Activated CD4-positive, alpha-beta T cell treated with anti-CD3 and anti-CD28 coated beads, Interleukin-10, Interleukin-2, amounts not matched to agents 100 ng/mL and 50 ng/mL, durations not matched to agents 16 hours and 8 hours (primary cell): ENCODE data around the gene PRTFDC1.
A peak's percentile ranks its signal among the peaks of the same experiment; 100 is the strongest.
"Not testable (repeated sequence)": the region's sequence is repeated elsewhere in the genome, so short reads cannot be mapped to it uniquely, and the experiment has no call there.

ENCODE experiments used
- DNase-seq: peaks from one replicate; pipeline ENCODE4 v3.0.0-alpha.2; 2020

PRTFDC1 gene

DNA sequence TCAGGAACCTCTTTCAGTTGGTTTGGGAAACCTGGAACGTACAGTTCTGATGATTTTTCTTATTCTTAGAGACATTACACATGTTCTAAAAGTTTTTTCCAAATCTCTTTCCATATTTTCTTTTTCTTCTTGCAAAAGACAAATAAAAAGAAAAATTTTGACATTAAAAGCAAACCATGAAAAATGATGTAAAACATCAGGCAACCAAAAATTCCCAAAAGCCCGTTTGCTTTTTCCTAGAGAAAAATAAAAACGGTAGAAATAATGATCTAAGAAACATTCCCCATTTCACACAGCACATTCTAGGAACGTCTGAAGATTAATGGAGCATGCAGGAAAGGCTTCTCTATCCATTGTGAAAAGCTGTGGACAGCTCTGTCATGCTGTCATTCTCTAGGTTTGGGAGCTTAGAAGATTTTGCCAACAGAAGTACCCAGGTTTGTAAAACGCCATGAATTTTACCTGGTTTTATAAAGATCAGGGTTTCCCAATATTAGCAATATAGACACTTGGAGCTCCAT, 11.2 kb upstream of the PRTFDC1 start:
- no peak for DNase-seq

DNA sequence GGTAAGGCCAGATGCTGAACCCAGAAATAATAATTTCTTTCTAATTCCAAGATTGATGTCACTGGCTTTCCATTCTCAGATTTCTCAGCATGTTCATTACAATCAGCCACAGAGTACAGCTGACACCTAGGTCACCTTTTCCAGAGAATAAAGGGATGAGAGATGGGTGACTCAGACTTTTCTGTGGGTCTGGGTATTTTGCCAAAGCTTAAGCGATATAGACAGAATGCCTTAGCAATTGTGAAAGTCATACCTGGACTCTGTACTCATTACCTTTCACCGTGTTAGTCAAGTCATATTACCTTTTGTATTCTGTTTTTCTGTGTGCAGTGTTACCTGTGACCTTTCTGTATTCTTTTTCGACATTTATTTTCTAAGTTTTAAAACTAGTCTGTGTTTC, 10.6 kb upstream of the PRTFDC1 start:
- no peak for DNase-seq

DNA sequence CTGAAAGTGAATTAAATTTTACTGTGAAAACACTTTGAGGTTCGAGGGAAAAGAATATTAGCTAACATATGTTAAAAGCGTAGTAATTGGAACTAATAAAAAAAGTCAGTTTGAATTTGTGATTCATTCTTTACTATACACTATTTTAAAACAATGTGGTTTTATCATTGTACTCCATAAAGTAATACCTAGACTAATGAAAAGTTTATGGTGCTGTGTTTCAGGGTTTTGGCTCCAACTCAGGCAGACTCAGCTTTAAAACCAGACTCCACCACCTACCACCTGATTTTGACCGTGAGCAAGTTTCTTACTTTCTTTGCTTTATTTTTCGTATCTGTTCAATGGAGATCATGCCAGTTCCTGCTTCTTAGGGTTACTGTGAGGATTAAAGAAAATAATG, 9.2 kb upstream of the PRTFDC1 start:
- no peak for DNase-seq

DNA sequence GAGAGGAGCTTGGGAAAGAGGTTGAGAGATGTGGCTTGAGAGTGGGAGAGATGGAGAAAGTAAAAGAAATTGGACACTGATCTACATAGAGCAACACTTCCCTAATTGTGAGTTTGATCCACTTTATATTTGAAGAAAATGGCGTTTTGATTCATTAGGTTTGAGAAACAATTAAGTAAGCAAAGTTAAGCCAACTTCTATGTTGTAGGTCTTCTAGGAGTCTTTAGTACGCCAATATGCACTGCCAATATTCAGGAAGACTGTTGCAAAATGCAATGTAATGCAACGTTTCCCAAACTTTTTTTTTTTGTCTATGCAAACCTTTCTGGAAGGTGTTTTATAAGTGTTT, 7.0 kb upstream of the PRTFDC1 start:
- DNase-seq: no peak

DNA sequence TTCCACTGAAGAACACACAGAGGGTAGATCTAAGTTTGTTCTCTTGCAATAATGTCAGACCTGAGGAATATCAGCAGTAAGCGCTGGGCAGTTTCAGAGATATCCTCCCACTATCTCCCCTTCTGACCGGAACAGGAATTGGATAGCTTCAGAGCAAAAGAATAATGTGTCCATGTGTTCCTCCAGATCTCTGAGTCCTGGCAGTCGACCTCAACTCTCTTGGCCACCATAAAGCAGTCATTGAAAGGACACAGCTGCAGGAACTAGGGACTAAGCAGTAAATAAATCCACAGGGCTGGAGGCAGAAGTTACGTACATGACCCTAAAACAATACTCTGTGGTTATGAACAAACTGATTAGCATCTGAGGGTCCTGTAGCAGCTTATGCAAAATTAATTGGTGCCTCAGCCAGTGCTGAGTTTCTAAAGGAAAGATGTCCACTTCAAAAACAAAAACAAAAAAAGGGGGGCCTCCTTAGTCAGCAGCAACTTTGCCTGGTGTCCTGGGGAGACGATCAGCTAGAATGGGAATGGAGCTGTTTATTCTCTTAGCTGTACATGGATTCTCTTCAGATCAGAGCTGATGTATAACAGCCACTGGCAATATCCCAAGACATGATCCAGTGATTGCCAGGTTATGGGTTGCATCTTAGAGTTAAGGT, 6.4 kb upstream of the PRTFDC1 start:
- DNase-seq: no peak

DNA sequence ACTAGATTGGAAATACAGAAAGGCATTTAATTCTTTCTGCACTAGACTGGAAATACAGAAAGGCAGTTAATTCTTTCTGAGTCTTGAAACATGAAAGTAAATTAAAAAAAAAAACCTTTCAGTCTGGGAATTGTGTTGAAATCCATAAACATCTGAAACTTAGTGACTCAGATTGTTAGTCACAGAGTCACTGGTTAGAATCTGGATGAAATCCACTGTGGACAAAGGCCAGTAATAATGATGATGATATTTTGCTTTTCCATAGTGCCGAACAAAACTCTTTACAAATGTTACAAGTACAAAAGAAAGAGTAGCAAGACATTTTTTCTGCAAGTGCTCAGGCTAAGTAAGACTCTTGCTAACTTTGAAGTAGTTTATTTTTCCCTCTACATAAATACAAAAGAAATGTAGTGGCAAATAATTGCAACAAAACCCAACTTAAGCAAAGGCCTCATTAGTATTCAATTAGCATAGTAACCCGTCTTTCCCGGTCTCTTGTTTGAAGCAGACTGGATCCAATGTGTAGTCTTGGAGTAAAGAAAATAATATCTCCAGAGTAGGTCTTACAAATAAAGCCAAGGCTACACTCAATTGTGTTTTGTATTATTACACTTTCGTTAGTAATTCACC, 5.8 kb upstream of the PRTFDC1 start:
- no peak for DNase-seq

DNA sequence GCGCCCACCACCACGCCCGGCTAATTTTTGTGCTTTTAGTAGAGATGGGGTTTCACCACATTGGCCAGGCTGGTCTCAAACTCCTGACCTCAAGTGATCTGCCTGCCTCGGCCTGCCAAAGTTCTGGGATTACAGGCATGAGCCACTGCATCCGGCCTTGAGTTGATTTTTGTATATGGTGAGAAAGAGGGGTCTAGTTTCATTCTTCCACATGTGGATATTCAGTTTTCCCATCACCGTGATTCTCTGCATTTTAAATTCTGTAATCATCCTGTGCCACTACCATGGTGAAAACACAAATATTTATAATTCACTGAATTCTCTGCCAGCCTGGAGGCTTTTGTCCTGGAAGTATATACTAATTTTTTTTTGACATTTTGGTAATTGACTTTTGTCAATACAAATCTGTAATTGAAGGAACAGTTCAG, 5.2 kb upstream of the PRTFDC1 start:
- DNase-seq: not testable (repeated sequence)

DNA sequence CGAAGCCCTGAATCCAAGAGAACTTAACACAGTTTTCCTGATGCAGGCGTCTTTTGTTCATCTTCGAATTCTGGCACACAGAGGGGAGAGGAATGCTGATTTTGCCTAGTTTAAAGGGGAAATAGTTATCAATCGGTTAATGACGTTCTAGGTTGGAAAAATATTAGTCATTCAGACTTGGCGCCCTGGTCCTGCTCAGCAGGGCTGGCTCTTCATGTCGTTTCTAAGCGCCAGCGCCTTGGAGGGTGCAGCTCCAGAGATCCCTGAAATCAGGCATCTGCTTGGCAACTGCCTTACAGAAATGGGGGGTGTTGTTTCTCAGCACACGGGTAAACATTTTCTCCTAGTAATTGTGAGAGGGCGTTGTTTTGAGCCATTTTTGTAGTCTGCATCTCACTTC, 1.3 kb upstream of the PRTFDC1 start:
- no peak for DNase-seq

DNA sequence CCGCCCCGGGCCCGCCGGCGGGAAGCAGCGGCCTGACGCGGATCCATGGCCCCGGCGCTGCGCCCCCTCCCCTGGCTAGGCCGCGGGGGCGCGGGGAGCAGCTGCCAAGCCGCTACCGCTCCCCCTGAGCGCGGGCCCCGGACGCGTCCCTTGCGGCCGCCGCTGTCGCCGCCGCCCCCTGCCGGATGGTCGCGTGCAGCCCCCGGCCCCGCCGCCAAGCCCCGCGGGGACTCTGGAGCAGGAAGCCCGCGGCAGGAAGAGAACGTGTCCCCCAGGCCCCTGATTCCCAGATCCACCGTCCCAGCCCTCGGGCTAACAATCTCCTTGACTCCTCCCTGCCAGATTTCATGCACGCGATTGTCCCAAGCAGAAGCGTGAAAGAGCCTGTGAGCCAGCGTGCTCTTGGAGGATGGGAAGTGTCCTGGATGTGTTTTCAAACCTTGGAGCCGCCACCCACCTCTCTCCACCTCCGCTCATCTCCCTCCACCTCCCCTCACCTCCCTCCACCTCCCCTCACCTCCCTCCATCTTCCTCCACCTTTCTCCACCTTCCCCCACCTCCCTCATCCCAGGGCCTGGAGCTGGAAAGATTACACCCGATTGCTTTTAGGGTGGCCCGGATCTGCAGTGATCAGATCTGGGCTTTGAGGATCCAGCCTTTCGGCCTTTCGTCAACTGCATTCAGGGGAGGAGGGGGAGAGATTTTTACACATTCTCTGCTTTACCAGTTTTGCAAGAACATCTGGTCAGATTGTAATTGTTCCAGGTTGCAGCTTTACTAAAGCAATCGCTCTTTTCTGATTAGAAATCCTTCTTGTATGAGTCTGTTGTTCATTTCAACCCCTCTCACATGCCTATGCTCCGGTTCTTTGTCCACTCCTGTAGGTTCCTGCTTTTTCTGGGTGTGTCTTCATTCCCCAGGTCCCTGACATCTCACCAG, 570 bp upstream of the PRTFDC1 start:
- DNase-seq: peak; percentile 38

DNA sequence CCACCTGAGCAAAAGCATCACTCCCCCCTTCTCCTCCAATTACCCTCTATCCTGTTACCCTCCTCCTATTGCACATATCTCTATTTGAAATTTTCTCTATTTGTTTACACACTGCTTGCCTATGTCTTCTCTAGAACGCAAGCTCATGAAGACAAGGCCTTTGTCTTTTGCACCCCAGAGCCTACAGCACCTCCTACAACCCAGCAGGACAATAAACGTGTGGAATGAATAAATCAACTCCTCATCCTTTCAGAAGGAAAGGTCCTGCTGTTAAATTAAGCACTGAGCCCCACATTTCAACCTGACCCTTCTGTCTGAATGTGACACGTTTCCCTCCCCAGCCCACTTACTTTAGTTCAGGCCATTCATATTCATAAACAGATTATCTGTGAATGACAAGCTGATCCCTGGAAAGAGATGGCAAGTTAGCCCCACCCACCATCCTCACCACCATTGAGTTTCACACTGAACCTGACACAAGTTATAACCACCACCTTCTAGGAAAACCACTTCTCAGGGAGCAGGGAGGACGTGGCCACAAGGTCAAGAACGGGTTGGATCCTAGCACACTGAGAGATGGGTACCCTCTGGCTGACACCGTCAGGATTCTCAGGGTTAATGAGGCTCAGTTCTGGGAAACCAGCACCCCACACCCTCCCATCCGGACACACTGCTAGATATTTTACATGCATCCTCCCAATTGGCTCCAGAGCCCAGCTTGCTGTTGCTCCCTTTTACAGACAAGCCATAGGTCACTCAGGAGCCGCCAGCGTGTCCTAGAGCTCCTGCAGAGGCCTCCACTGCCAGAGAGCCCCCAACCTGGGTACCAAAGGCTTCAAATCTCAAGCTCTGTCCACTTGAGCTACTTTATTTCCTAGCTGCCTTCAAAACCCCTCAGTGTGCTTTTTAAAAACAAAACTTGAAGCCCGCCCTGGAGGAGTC, 934 bp downstream of the PRTFDC1 start:
- peak; percentile 54 for DNase-seq

DNA sequence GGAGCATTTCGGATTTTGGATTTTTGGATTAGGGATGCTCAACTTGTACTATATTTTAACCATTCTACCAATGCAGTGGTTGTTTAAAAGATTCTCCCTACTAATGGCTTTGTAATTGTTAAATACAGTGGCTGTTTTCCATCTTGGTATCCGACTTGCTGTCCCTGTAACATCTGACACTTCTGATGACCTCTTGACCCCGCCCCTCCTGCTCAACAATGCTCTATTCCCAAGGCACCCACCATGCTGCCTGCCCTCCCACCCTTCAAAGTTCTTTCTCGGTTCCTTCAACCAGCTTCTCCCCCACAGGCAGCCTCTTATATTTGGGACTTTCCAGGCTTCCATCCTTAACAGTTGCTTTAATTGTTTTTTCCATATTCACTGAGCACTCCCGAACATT, 2.0 kb downstream of the PRTFDC1 start:
- DNase-seq: no peak

DNA sequence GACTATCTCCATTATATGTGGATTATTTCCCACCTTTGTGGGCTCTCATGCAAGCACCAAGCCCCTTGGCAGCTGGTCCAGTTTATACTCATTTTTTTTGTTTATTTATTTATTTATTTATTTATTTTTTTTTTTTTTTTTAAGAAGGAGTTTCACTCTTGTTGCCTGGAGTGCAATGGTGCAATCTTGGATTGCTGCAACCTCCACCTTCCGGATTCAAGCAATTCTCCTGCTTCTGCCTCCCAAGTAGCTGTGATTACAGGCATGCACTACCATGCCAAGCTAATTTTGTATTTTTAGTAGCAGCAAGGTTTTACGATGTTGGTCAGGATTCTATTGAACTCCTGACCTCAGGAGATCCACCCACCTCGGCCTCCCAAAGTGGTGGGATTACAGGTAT, 2.8 kb downstream of the PRTFDC1 start:
- DNase-seq: no peak

DNA sequence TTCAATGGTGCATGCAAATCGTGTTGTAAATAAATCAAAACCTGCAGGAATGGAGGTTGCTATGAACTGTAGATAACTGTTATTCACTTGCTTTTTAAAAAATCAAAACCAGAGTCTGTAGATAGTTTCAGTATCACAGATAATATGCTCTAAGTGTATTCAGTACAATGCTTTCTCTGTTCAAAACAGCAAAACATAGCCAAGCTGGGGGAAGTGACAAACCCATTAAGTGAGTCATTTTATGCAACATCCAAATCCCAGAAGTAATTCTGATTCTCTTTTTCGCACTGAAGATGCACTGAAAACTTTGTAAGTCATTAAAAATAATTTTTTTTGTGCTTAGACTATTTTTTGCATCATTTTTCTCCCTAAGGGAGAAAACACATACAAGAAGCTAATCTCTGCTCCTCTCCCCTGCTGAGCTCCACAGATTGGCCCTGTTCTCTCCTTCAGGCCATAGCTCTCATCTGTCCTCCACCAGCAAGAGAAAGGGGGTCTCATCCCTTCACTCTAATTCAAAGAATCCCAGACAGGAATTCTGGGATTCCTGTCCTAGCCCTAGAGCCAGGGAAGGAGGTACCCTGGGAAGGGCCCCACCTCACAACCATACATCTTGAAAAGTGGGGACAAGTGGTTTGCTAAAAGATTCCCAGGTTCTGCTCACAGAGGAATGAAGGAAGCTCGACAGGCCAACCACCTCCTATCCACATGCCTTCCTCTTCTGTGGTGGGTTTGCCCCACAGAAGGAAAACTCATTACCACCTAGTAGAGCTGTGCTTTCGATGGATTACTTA, 4.9 kb downstream of the PRTFDC1 start:
- peak; percentile 77 for DNase-seq

DNA sequence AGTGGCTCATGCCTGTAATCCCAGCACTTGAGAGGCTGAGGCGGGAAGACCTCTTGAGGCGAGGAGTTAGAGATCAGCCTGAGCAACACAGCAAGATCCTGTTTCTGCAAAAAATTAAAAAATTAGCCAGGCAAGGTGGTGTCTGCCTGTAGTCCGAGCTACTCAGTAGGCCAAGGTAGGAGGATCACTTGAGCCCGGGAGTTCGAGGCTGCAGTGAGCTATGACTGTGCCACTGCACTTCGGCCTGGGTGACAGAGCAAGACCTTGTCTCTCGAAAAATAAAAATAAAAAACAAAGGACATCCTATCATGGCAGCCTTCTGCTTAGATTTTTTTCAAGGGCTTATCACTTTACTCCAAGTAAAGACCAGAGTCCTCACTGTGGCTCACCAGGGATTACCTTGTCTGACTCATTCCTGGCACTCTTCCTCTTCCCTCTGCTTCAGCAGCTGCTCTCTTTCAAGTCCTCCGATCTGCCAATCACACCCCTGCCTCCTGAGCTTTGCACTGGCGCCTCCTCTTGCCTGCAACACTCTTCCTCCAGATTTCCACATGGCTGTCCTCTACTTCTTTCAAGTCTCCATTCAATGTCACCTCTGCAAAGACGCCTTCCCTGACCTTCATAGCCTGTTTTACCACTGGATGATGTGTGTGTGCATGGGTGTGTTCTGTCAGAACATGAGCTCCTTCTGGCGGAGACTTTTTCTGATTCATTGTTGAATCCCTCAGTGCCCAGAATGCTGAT, 7.7 kb downstream of the PRTFDC1 start:
- DNase-seq: peak; percentile 26

DNA sequence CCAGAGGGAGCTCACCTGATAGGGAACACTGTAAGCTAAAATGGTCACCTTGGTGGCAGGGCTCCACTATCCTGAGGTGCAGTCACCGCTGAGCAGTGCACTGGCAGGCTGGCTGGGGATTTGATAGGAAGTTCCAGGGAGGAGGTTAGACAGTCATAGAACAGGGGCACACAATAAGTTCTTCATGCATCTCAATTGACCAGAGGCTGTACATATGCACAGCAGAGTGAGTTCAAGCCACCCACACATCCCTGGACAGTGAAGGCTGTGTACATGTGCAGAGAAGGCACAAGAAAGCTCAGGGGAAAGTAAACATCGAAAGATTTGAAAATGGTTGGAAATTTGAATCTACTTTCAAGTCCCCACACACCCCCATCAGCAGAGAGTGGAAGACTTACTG, 13.9 kb downstream of the PRTFDC1 start:
- DNase-seq: no peak

DNA sequence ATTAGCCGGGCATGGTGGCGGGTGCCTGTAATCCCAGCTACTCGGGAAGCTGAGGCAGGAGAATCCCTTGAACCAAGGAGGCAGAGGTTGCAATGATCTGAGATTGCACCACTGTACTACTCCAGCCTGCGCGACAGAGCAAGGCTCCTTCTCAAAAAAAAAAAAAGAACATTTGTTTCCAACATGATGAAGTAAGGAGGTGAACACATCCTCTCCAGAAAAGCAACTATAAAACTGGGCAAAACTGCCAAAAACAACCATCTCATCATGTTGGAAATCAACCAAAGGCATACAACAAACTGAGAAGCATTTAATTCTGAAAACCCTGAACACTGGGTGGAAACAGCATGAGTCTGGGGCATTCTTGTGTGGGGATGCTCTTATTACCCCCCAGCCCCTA, 14.3 kb downstream of the PRTFDC1 start:
- DNase-seq: no peak

DNA sequence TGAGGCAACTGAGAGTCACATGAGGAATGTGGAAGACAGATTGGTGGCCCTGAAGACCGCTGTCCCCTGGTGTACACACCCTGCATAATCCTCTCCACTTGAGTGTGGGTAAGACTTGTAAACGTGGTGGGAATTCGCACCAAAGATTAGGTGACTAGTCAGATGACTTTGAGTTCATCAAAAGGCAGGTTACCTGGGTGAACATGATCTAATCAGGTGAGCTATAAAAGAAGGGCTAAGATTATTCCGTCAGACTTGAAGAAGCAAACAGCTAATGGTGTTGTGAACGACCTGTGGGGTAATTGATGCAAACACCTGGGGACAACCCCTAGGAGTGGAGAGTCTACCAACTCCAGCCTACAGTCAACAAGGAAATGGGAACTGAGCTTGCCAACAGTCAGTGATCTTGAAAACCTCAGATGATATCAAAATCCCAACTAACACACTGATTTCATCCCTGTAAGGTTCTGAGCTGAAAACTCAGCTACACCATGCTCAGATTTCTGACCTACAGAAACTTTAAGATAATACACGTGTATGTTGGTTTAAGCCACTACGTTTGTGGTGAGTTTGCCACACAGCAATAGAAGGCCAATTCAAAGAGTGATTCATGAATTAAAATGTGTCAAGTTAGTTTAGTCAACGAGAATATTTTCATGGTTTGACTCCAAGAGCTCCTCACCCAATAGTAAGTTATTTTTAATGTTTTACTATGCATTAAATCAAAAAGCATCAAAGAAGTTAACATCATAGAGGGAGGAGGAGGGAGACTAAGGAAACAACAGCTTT, 16.7 kb downstream of the PRTFDC1 start:
- DNase-seq: no peak

DNA sequence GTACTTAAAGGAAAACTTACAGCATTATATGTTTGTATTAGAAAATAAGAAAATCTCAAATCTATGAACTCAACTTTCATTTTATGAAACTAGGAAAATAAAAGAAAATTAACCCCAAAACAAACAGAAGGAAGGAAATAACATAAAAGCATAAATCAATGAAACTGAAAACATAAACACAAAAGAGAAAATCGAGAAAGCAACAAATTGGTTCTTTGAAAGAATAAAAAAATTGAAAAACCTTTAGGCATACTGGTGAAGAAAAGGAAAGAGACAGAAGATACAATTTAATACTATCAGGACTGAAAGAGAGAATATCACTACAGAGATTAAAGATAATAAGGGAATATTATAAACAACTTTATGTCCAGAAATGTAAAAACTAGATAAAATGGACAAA, 21.2 kb downstream of the PRTFDC1 start:
- DNase-seq: no peak

DNA sequence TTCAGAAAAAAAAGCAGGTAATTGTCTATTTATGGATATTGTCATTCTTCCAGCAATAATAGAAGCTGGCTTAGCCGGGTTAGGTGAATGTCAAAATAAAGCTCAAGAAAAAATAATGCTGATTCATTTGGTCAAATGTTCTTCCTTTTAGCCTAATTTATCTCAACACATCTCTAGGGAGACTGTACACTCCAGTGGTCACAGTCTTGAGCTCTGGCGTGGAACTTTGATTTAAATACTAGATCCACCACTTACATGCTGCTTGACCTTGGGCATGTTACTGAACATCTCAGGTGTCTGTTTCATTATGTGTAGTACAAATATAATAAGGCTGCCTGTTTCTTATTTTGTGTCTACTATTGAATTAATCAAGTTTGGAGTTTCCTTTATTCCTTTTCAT, 22.0 kb downstream of the PRTFDC1 start:
- no peak for DNase-seq

DNA sequence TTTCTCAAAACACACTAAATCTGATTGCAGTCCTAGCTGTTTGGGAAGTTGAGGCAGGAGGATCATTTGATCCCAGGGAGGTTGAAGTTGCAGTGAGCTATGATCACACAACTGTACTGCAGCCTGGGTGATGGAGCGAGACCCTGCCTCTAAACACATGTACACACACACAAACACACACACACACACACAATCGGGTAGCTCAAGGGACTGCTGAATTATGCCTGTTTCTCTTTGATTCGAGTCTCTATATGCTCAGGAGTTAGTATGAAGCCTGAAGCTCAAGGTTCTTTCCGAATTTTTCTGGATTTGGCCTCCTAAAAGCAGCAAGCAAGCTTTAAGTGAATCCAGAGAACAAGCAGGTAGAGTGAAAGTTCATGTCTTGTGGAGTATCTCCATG, 22.5 kb downstream of the PRTFDC1 start:
- no peak for DNase-seq
